HepG2 (cell line): Measurements from ENCODE around the gene KRT17. TPM values are rescaled to one million over a fixed set of nuclear protein-coding genes. Genes with fewer than 3 reads are reported as not detected.

Experiments used
- ATAC-seq: fragments of 200-7000 bp; cut with Tn5 transposase; 3 replicates; pipeline ENCODE4 v1.9.1; 2020; ENCODE audit warnings: mild to moderate bottlenecking, moderate library complexity
- BruUV-seq: library from RNA; stranded (reverse); fragments of 400-500 nt; replicated peaks from 2 replicates; lab custom pipeline; 2021; lab: Mats Ljungman, UMichigan
- CTCF ChIA-PET: fragments of 300-600 bp; formaldehyde crosslinking; extraction: SDS; loops from one replicate; lab custom pipeline; 2021; ENCODE audit warnings: low total read pairs, inconsistent platforms, low intra/inter-chr PET ratio; lab: Yijun Ruan, JAX
- POLR2A ChIA-PET: fragments of 350-600 bp; sonication (Branson Sonifier 250); formaldehyde crosslinking; loops from one replicate; lab custom pipeline; 2020; ENCODE audit warnings: antibody characterized with exemption, inconsistent platforms; lab: Yijun Ruan, JAX
- DNase-seq: peaks from one replicate; pipeline ENCODE4 v3.0.0-alpha.2; 2015; ENCODE audit warnings: low spot score
- FAIRE-seq: peaks from 3 replicates; lab custom pipeline; 2011; peaks lifted over from hg19 to GRCh38; lab: Jason Lieb, UNC
- H2AFZ ChIP-seq: one replicate; pipeline ENCODE4 v1.6.1; 2011; ENCODE audit warnings: low read length, inconsistent platforms
- H3K27ac ChIP-seq: fragments of 300-600 bp; 3 replicates; pipeline ENCODE4 v1.8.0; 2011; ENCODE audit warnings: mixed run types, mild to moderate bottlenecking, mixed read lengths, low read length, inconsistent platforms; ENCODE audit not compliant: insufficient read depth; ENCODE audit errors: extremely low read length
- H3K27me3 ChIP-seq, 2 experiments: fragments of 200-600 bp in 1 of 2; 2 replicates in 1 of 2; 3 replicates in 1 of 2; pipeline versions ENCODE4 v1.6.0 to v1.8.0; 2011; ENCODE audit warnings: low read length in 2 of 2, mild to moderate bottlenecking in 2 of 2, moderate library complexity in 2 of 2, inconsistent platforms in 1 of 2; ENCODE audit not compliant: insufficient read depth in 2 of 2, control insufficient read depth in 1 of 2
- H3K36me3 ChIP-seq, 2 experiments: fragments of 200-600 bp in 1 of 2; replicated peaks in 1 of 2; 2 replicates in 1 of 2; 3 replicates in 1 of 2; pipeline versions ENCODE4 v1.5.1 to v1.8.0; 2011; ENCODE audit warnings: low read length in 2 of 2, inconsistent platforms in 1 of 2; ENCODE audit not compliant: insufficient read depth in 2 of 2, control insufficient read depth in 1 of 2
- H3K4me1 ChIP-seq: 2 replicates; pipeline ENCODE4 v1.5.1; 2012; ENCODE audit warnings: low read length, inconsistent platforms; ENCODE audit not compliant: insufficient read depth
- H3K4me2 ChIP-seq: 2 replicates; pipeline ENCODE4 v1.6.0; 2011; ENCODE audit warnings: low read depth, low read length, inconsistent platforms
- H3K4me3 ChIP-seq, 3 experiments: fragments of 200-600 bp in 1 of 3; sonication (generic), shearing (Covaris generic) in 1 of 3; replicated peaks in 1 of 3; 2 replicates each; pipeline ENCODE4 v1.5.1; 2011 to 2016; ENCODE audit warnings: low read length in 3 of 3, inconsistent platforms in 2 of 3, low read depth in 2 of 3, mild to moderate bottlenecking in 2 of 3, control low read depth in 1 of 3, mixed read lengths in 1 of 3; ENCODE audit not compliant: insufficient read depth in 1 of 3
- H3K79me2 ChIP-seq: one replicate; pipeline ENCODE4 v1.6.1; 2011; ENCODE audit warnings: low read length, inconsistent platforms; ENCODE audit not compliant: insufficient read depth
- H3K9ac ChIP-seq: 2 replicates; pipeline ENCODE4 v1.6.0; 2011; ENCODE audit warnings: mild to moderate bottlenecking, low read depth, low read length, inconsistent platforms; ENCODE audit not compliant: insufficient read depth
- H3K9me3 ChIP-seq: 2 replicates; pipeline ENCODE4 v1.5.1; 2012; ENCODE audit warnings: mild to moderate bottlenecking, low read length
- H4K20me1 ChIP-seq: 2 replicates; pipeline ENCODE4 v1.6.0; 2011; ENCODE audit warnings: inconsistent platforms, mild to moderate bottlenecking, low read length, moderate library complexity; ENCODE audit not compliant: insufficient read depth
- CEBPG ChIP-seq: IDR thresholded peaks from 2 replicates; pipeline ENCODE4 v1.6.1; 2016
- HCFC1 ChIP-seq: fragments of 150-350 bp; IDR thresholded peaks from 2 replicates; pipeline ENCODE4 v1.6.1; 2014; ENCODE audit warnings: low read depth, low read length
- HNRNPLL ChIP-seq: fragments of 200-400 bp; formaldehyde crosslinking; IDR thresholded peaks from 2 replicates; pipeline ENCODE4 v1.6.1; 2017; ENCODE audit warnings: mild to moderate bottlenecking, low read depth, low read length; ENCODE audit not compliant: poor library complexity, severe bottlenecking
- HOXA5 ChIP-seq: sonication (generic); formaldehyde crosslinking; IDR thresholded peaks from 2 replicates; pipeline ENCODE4 v1.4.0; 2020; ENCODE audit warnings: missing genetic modification reagents
- KAT7 ChIP-seq: IDR thresholded peaks from 2 replicates; pipeline ENCODE4 v1.6.1; 2018; ENCODE audit warnings: borderline replicate concordance, missing compliant biosample characterization
- KDM5A ChIP-seq: fragments of 200-600 bp; sonication (generic); IDR thresholded peaks from 2 replicates; pipeline ENCODE4 v1.7.0; 2018; ENCODE audit warnings: antibody characterized with exemption, mild to moderate bottlenecking, low read length, borderline replicate concordance
- NFE2L1 ChIP-seq: sonication (generic); formaldehyde crosslinking; IDR thresholded peaks from 2 replicates; pipeline ENCODE4 v1.4.0; 2020; ENCODE audit warnings: missing genetic modification reagents, mild to moderate bottlenecking, borderline replicate concordance
- NFIC ChIP-seq: IDR thresholded peaks from 2 replicates; pipeline ENCODE4 v1.6.1; 2012; ENCODE audit warnings: mild to moderate bottlenecking, low read length, inconsistent platforms
- SKI ChIP-seq: fragments of 450-650 bp; IDR thresholded peaks from one replicate; pipeline ENCODE4 v1.6.1; 2018; ENCODE audit warnings: mild to moderate bottlenecking; ENCODE audit not compliant: partially characterized antibody
- SOX5 ChIP-seq: IDR thresholded peaks from 2 replicates; pipeline ENCODE4 v1.6.1; 2016; ENCODE audit warnings: borderline replicate concordance
- SP1 ChIP-seq, 2 experiments: fragments of 450-650 bp in 1 of 2; sonication (generic) in 1 of 2; formaldehyde crosslinking in 1 of 2; IDR thresholded peaks; 2 replicates each; pipeline versions ENCODE4 v1.4.0 to v1.6.1; 2016 to 2020; ENCODE audit warnings: missing genetic modification reagents in 1 of 2
- TEF ChIP-seq: sonication (generic); formaldehyde crosslinking; IDR thresholded peaks from 2 replicates; pipeline ENCODE4 v1.5.0; 2020; ENCODE audit warnings: missing genetic modification reagents
- ZNF564 ChIP-seq: sonication (generic); formaldehyde crosslinking; IDR thresholded peaks from 2 replicates; pipeline ENCODE4 v1.8.1; 2023; ENCODE audit warnings: mild to moderate bottlenecking, missing genetic modification reagents
- WGBS: methylation state at CpG from one replicate; pipeline ENCODE4 v1.1.6; 2017; ENCODE audit warnings: low lambda C conversion rate; 5-methylcytosine and 5-hydroxymethylcytosine counted together
- in situ Hi-C: cut with HindIII; loops from 2 replicates; pipeline ENCODE4 v1.10.0; 2017; ENCODE audit warnings: low pct_unique_long_range_greater_than_20kb; ENCODE audit not compliant: extremely low pct_ligation_motif_present
- intact Hi-C: fragments of 100-400 bp; cut with micrococcal nuclease; formaldehyde crosslinking; loops from one replicate; pipeline ENCODE4 v1.10.0; 2022; ENCODE audit not compliant: unreplicated experiment
- polyA plus RNA-seq, 8 experiments: library from polyadenylated mRNA; depleted of rRNA in 3 of 8; stranded (reverse) in 7 of 8; unstranded in 1 of 8; fragments of >200 nt; fragmentation: Illumina TruSeq in 4 of 8; extraction: Trizol in 4 of 8; gene quantifications; 2 replicates each; pipeline versions ENCODE4 v1.2.1 to v1.2.3, GENCODE V29; 2011 to 2016; ENCODE audit warnings: low read depth in 4 of 8, missing spikeins in 1 of 8, mixed read lengths in 1 of 8; ENCODE audit not compliant: insufficient read depth in 1 of 8
- total RNA-seq, 5 experiments: library from RNA; depleted of rRNA; stranded (reverse); fragments of >200 nt; fragmentation: Illumina TruSeq; extraction: Trizol; gene quantifications; 2 replicates each; pipeline ENCODE4 v1.2.3, GENCODE V29; 2016; ENCODE audit warnings: low read depth in 1 of 5
- TF ChIP-seq, protein P1 (sequence below): sonication (generic); formaldehyde crosslinking; IDR thresholded peaks from 2 replicates; pipeline ENCODE4 v1.5.0; 2020; ENCODE audit warnings: missing genetic modification reagents

Gene KRT17
- total and polyA plus RNA-seq, 2 of the 13 experiments (the other 11 are each of a cell fraction or from before 2014, with no cell fraction given) = 0.38 to 0.82 TPM

DNA sequence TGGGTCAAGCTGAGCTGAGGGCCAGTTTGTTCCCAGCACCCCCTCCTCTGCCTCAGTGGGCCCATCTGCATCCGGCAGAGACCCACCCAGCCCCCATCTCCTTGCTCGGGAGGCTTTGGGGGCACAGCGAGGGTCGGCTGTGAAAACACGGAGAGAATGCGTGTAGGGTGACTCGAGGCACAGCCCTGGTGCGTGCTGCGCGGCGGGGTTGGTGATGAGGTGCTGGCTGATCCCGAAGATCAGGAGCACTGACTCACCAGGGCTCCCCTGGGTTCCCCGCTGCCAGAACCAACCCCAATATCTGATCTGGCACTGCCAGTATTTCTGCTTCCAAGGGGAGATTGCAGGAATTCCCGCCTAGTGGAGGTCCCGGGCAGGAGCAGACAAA is 7.5 kb upstream of the KRT17 start:
- no peak for ATAC-seq
- no peak for TF ChIP-seq CEBPG
- peak; percentile 17 for TF ChIP-seq HNRNPLL
- TF ChIP-seq KDM5A = no peak
- TF ChIP-seq TEF (CRISPR knock-in tag) = no peak
- BruUV-seq = no TSS peak
- no peak overlapping the region for H3K4me2 ChIP-seq
- H3K9ac ChIP-seq = no peak overlapping the region
- in situ Hi-C loops (no loop called here), intact Hi-C loops (no loop called here)
- H3K36me3 ChIP-seq = no peaks in the 10 kb centered on the region
- no peak overlapping the region for H3K27ac ChIP-seq
- DNase-seq = no peak
- ChIA-PET CTCF (no interaction called here), POLR2A (no interaction called here)
- FAIRE-seq = no peak
- no peaks in the 10 kb centered on the region for H3K9me3 ChIP-seq
- H3K79me2 ChIP-seq = no peaks in the 10 kb centered on the region
- H2AFZ ChIP-seq = no peak overlapping the region
- H3K4me1 ChIP-seq = peaks cover 19% of the 10 kb centered on the region
- 81% methylated on average over 13 of the region's 15 CpGs for WGBS
- H4K20me1 ChIP-seq = no peaks in the 10 kb centered on the region
- no peak overlapping the region for H3K4me3 ChIP-seq
- peaks cover 2 to 26% of the 10 kb centered on the region in 2 experiments; a peak in 3 of 5 replicates for H3K27me3 ChIP-seq

DNA sequence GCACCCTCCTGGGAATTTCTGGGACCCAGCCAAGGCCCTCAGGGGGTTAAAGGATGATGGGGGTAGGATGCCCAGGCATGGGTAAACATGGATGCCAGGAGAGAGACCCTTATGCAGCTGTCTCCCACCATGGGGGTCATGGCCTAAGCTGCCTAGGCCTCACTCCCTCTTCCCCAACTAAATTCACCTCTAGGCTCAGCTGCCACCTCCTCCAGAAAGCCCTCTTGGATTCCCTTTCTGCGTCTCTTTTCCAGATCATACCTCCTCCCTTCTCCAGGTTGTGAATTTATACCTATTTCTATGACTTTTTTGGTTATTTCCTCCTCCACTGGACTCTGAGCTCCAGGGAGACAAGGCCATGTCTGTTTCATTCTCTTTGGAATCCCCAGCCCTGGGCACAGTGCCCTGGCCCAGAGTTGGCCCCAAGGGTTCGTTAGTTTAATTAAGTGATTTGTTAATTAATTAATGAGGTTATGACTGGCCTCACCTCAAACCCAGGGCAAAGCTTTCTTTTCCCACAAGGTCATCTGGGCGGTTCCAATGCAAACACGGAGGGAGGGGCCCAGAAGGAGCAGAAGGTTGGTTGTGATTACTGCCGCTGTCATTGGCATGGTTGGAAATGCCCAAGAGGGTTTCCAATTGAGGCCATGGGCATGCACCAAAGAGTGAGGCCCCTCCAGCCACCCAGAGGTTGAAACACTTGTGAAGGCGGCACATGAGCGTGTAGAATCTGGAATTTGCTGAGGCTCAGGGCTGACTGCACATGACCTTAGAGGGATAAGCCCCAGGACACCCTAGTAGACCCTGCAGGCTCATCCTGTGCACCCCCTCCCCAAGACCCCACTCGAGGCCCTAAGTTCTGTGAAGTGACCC is 6.9 kb upstream of the KRT17 start:
- H4K20me1 ChIP-seq = no peaks in the 10 kb centered on the region
- TF ChIP-seq ZNF564 (CRISPR knock-in tag) (no peak), HOXA5 (CRISPR knock-in tag) (no peak), SP1 (IDR thresholded peaks at IDR 0.05) (no peak), SP1 (CRISPR knock-in tag; IDR thresholded peaks at IDR 0.05) (no peak), SKI (no peak), HCFC1 (no peak), NFE2L1 (no peak), SOX5 (CRISPR knock-in tag) (no peak), KAT7 (no peak), NFIC (no peak)
- TF ChIP-seq, protein P1, sequence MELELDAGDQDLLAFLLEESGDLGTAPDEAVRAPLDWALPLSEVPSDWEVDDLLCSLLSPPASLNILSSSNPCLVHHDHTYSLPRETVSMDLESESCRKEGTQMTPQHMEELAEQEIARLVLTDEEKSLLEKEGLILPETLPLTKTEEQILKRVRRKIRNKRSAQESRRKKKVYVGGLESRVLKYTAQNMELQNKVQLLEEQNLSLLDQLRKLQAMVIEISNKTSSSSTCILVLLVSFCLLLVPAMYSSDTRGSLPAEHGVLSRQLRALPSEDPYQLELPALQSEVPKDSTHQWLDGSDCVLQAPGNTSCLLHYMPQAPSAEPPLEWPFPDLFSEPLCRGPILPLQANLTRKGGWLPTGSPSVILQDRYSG = no peak
- TF ChIP-seq, all 625 proteins: peak for 0
- H3K4me3 ChIP-seq = no peak overlapping the region
- H3K9ac ChIP-seq = no peak overlapping the region
- in situ Hi-C loops (no loop called here), intact Hi-C loops (no loop called here)
- peaks cover 2 to 27% of the 10 kb centered on the region in 2 experiments; a peak in 4 of 5 replicates for H3K27me3 ChIP-seq
- ATAC-seq (no peak), FAIRE-seq (no peak), DNase-seq (no peak)
- no peak overlapping the region for H3K27ac ChIP-seq
- H3K36me3 ChIP-seq = no peaks in the 10 kb centered on the region
- BruUV-seq = no TSS peak
- H2AFZ ChIP-seq = no peak overlapping the region
- 38% methylated on average over 7 of the region's 8 CpGs for WGBS
- H3K79me2 ChIP-seq = no peaks in the 10 kb centered on the region
- peaks cover 19% of the 10 kb centered on the region for H3K4me1 ChIP-seq
- CTCF ChIA-PET = no interaction called here
- POLR2A ChIA-PET = no interaction called here
- H3K4me2 ChIP-seq = no peak overlapping the region
- H3K9me3 ChIP-seq = no peaks in the 10 kb centered on the region
